Heart left ventricle (tissue), 16 donors: ENCODE data around the gene RTCB. TPM values are rescaled to one million over a fixed set of nuclear protein-coding genes. Genes with fewer than 3 reads are reported as not detected.

ENCODE experiments used
- ATAC-seq, 4 donors: fragments of 200-7000 bp; cut with Tn5 transposase; one replicate each; pipeline ENCODE4 v1.9.1; 2020 to 2022; ENCODE audit warnings: moderate library complexity in 4 of 4, mild to moderate bottlenecking in 3 of 4, moderate number of reproducible peaks in 1 of 4
- DNase-seq, 5 donors: peaks; one replicate each; pipeline ENCODE4 v3.0.0-alpha.2; 2020
- H3K27ac ChIP-seq, 12 donors: fragments of 200-600 bp; sonication (generic) in 4 of 12; one replicate each; pipeline versions ENCODE4 v1.5.0 to v1.8.0; 2016 to 2022; ENCODE audit warnings: mild to moderate bottlenecking in 2 of 12
- H3K27me3 ChIP-seq, 9 donors: fragments of 200-600 bp; sonication (generic) in 2 of 9; one replicate each; pipeline versions ENCODE4 v1.5.1 to v1.8.0; 2016 to 2022; ENCODE audit warnings: mild to moderate bottlenecking in 3 of 9
- H3K36me3 ChIP-seq, 9 donors: fragments of 200-600 bp; sonication (generic) in 2 of 9; one replicate each; pipeline versions ENCODE4 v1.5.0 to v1.8.0; 2018 to 2022; ENCODE audit warnings: mild to moderate bottlenecking in 2 of 9
- H3K4me1 ChIP-seq, 12 donors: fragments of 200-600 bp; sonication (generic) in 4 of 12; one replicate each; pipeline versions ENCODE4 v1.5.0 to v1.8.0; 2016 to 2022; ENCODE audit warnings: mild to moderate bottlenecking in 3 of 12
- H3K4me3 ChIP-seq, 12 donors: fragments of 200-600 bp; sonication (generic) in 4 of 12; one replicate each; pipeline versions ENCODE4 v1.5.0 to v1.8.0; 2017 to 2022; ENCODE audit warnings: mild to moderate bottlenecking in 9 of 12, moderate library complexity in 4 of 12
- H3K9me3 ChIP-seq, 12 donors: fragments of 200-600 bp; sonication (generic) in 4 of 12; one replicate each; pipeline versions ENCODE4 v1.5.0 to v1.8.0; 2016 to 2022; ENCODE audit warnings: mild to moderate bottlenecking in 1 of 12
- CTCF ChIP-seq, 12 donors: fragments of 200-600 bp; sonication (generic) in 4 of 12; IDR thresholded peaks; one replicate each; pipeline versions ENCODE4 v1.5.0 to v1.8.0; 2018 to 2022; ENCODE audit warnings: antibody characterized with exemption in 12 of 12, mild to moderate bottlenecking in 5 of 12
- POLR2A ChIP-seq, 2 donors: fragments of 450-650 bp; IDR thresholded peaks; one replicate each; pipeline ENCODE4 v1.6.1; 2017; ENCODE audit warnings: antibody characterized with exemption in 2 of 2, mild to moderate bottlenecking in 2 of 2, moderate library complexity in 2 of 2
- WGBS, 4 donors: extraction: QIAGEN DNeasy Blood & Tissue Kit in 2 of 4; methylation state at CpG; one replicate each; pipeline versions ENCODE4 v1.1.5 to v1.1.7; 2013 to 2018; 5-methylcytosine and 5-hydroxymethylcytosine counted together
- intact Hi-C, 10 donors: fragments of 100-400 bp; cut with DNase I; formaldehyde crosslinking; loops; one replicate each; pipeline versions ENCODE4 v1.11.1 to v1.14.2; 2022
- polyA plus RNA-seq, 2 donors: library from polyadenylated mRNA; stranded (reverse); fragments of 200-250 nt; gene quantifications; one replicate each; pipeline ENCODE4 v1.2.3, GENCODE V29; 2013
- total RNA-seq, 9 donors: library from RNA; depleted of rRNA in 2 of 9; stranded (reverse); fragments of >200 nt in 2 of 9; fragmentation: NEBNext Ultra II Directional in 3 of 9; extraction: Animal tissue kit (Norgen Biotek cat#: 25700) in 3 of 9; gene quantifications; one replicate each; pipeline versions ENCODE4 v1.1.0 to v1.2.4, GENCODE V29; 2016 to 2023
- donor health status: ischemic (EF 13 %, LVEDD 7.1; RV severe dilation, severe dysfunction).
- donor health status: healthy with polysubstance abuse.
- donor health status: DM: no; HTN: yes; CAD: no.
- donor health status: DM: no; HTN: no; CAD: no.
- donor health status: ischemic (EF 25% LVEDD 6.9; RV normal size, moderate dysfunction).
- donor health status: ischemic (EF 25% LVEDD 5.7; RV mildly dilated, moderate dysfunction).
- donor health status: healthy.
- donor health status: DM: yes; HTN: yes; CAD: no.
- donor health status: ischemic (EF 35%, LVEDD 5.7; RV mildly dilated, moderate dysfunction).
- donor health status: nonischemic (EF 11% LVEDD 7.7; RV severe dilation, severe dysfunction).
- donor health status: DM: yes; HTN: yes; CAD: no.
- donor health status: PGD.
- donor health status: ischemic (EF 29% LVEDD 5.4; RV normal size, mild dysfunction).
- donor health status: nonischemic (EF 23%, LVEDD 6.1; RV moderate dilation, normal function).

Gene RTCB
- total and polyA plus RNA-seq, 11 donors, result 19.8 to 110 (median 47.1) TPM

GRCh38 chr22:32410459-32410858, 1.6 kb downstream of the RTCB start:
- TF ChIP-seq POLR2A (IDR thresholded peaks at IDR 0.05), result no peak
- no peak for TF ChIP-seq CTCF (IDR thresholded peaks at IDR 0.05)
- H3K9me3 ChIP-seq, result no peaks in the 10 kb centered on the region
- DNase-seq (no peak), ATAC-seq (no peak)
- H3K36me3 ChIP-seq, result peaks cover 0 to 41% (median 35%) of the 10 kb centered on the region in 9 donors
- H3K27ac ChIP-seq, result no peak overlapping the region
- intact Hi-C loops, result loop anchor here in 6 of 10 donors (5.0 to 10.0 kb wide), 2 partner anchors 62 to 64 kb away; partner anchors contain the start of gene FBXO7 (in 6 of the 6)
- H3K4me1 ChIP-seq, result peaks cover 0 to 54% (median 17%) of the 10 kb centered on the region in 12 donors
- peak overlapping the region in 9 of 12 donors; percentile 74 to 99 (median 87) for H3K4me3 ChIP-seq
- no peaks in the 10 kb centered on the region for H3K27me3 ChIP-seq
- WGBS, 4 donors, result 76 to 85% (median 82%) methylated on average over 4 of the region's 4 CpGs

- no peaks in the 10 kb centered on the region for H3K9me3 ChIP-seq
- 93 to 98% (median 95%) methylated on average over 9 of the region's 9 CpGs for WGBS, 4 donors
- H3K4me1 ChIP-seq, result peaks cover 0 to 54% (median 17%) of the 10 kb centered on the region in 12 donors
- H3K36me3 ChIP-seq, result peaks cover 0 to 45% (median 40%) of the 10 kb centered on the region in 9 donors
- no peak for ATAC-seq
- TF ChIP-seq CTCF (IDR thresholded peaks at IDR 0.05) (no peak), POLR2A (IDR thresholded peaks at IDR 0.05) (no peak)
- no peak for DNase-seq
- H3K27me3 ChIP-seq, result no peaks in the 10 kb centered on the region
- intact Hi-C loops, result loop anchor here in 7 of 10 donors (5.0 to 10.0 kb wide), 3 partner anchors 62 to 422 kb away; partner anchors contain the start of gene FBXO7 (in 6 of the 7)
- H3K27ac ChIP-seq, result no peak overlapping the region
- H3K4me3 ChIP-seq, result peak overlapping the region in 2 of 12 donors; percentile 87 to 93
Observed at GRCh38 chr22:32409977-32410376, 2.1 kb downstream of the RTCB start.

- TF ChIP-seq CTCF (IDR thresholded peaks at IDR 0.05) (no peak), POLR2A (IDR thresholded peaks at IDR 0.05) (no peak)
- DNase-seq (no peak), ATAC-seq (no peak)
- Histone ChIP-seq H3K27me3 (no peaks in the 10 kb centered on the region), H3K27ac (peak overlapping the region in 1 of 12 donors; percentile 73), H3K9me3 (no peaks in the 10 kb centered on the region), H3K4me3 (no peak overlapping the region), H3K36me3 (peaks cover 0 to 66% (median 60%) of the 10 kb centered on the region in 9 donors), H3K4me1 (peaks cover 0 to 54% (median 17%) of the 10 kb centered on the region in 12 donors)
- 49 to 52% (median 50%) methylated on average over 2 of the region's 2 CpGs for WGBS, 4 donors
- intact Hi-C loops, result loop anchor here in 1 of 10 donors (5.0 kb wide), 1 partner anchor 424 kb away; no protein-coding TSS in a partner anchor
Observed at GRCh38 chr22:32407936-32408335, 4.1 kb downstream of the RTCB start.

GRCh38 chr22:32407312-32407711, 4.7 kb downstream of the RTCB start:
- intact Hi-C loops, result loop anchor here in 1 of 10 donors (5.0 kb wide), 1 partner anchor 425 kb away; no protein-coding TSS in a partner anchor
- H3K27ac ChIP-seq, result peak overlapping the region in 1 of 12 donors; percentile 73
- no peak for ATAC-seq
- H3K36me3 ChIP-seq, result peaks cover 0 to 72% (median 66%) of the 10 kb centered on the region in 9 donors
- H3K4me1 ChIP-seq, result peaks cover 0 to 49% (median 15%) of the 10 kb centered on the region in 12 donors
- TF ChIP-seq CTCF (IDR thresholded peaks at IDR 0.05), result no peak
- TF ChIP-seq POLR2A (IDR thresholded peaks at IDR 0.05), result no peak
- no peak overlapping the region for H3K4me3 ChIP-seq
- H3K27me3 ChIP-seq, result no peaks in the 10 kb centered on the region
- H3K9me3 ChIP-seq, result no peaks in the 10 kb centered on the region
- 82 to 95% (median 91%) methylated on average over 3 of the region's 3 CpGs for WGBS, 4 donors
- no peak for DNase-seq
